Measurements from ENCODE around the gene HAUS8.
"Not testable (repeated sequence)": the region's sequence is repeated elsewhere in the genome, so short reads cannot be mapped to it uniquely, and the experiment has no call there.

The HAUS8 gene

GRCh38 chr19:17025361-17025760 lies 49.9 kb downstream of the HAUS8 start:
- H3K36me3 ChIP-seq (ENCODE audit: control insufficient read depth, low read depth, low read length): no peaks in the 10 kb centered on the region
- H3K27ac ChIP-seq (ENCODE audit: low read length): no peak overlapping the region
- peaks cover 5% of the 10 kb centered on the region for H3K9me3 ChIP-seq (ENCODE audit: control insufficient read depth, low read depth, low read length)
- peak overlapping the region; percentile 83 for H3K4me3 ChIP-seq (ENCODE audit: low read length)
- H3K4me1 ChIP-seq (ENCODE audit: control insufficient read depth, low read depth, low read length): peaks cover 6% of the 10 kb centered on the region
- H3K9ac ChIP-seq (ENCODE audit: low read length): no peak overlapping the region
- peaks cover 19% of the 10 kb centered on the region for H3K27me3 ChIP-seq (ENCODE audit: control insufficient read depth, insufficient read depth, low read length)

GRCh38 chr19:17024941-17025340 lies 50.3 kb downstream of the HAUS8 start:
- H3K4me1 ChIP-seq (ENCODE audit: control insufficient read depth, low read depth, low read length); H3K9ac ChIP-seq (ENCODE audit: low read length); H3K4me3 ChIP-seq (ENCODE audit: low read length); H3K36me3 ChIP-seq (ENCODE audit: control insufficient read depth, low read depth, low read length); H3K9me3 ChIP-seq (ENCODE audit: control insufficient read depth, low read depth, low read length); H3K27ac ChIP-seq (ENCODE audit: low read length): not testable (repeated sequence)
- H3K27me3 ChIP-seq (ENCODE audit: control insufficient read depth, insufficient read depth, low read length): peaks cover 19% of the 10 kb centered on the region

- H3K4me3 ChIP-seq (ENCODE audit: low read length): no peak overlapping the region
- peaks cover 6% of the 10 kb centered on the region for H3K4me1 ChIP-seq (ENCODE audit: control insufficient read depth, low read depth, low read length)
These were observed 51.4 kb downstream of the HAUS8 start for GRCh38 chr19:17023805-17024204.

DNA sequence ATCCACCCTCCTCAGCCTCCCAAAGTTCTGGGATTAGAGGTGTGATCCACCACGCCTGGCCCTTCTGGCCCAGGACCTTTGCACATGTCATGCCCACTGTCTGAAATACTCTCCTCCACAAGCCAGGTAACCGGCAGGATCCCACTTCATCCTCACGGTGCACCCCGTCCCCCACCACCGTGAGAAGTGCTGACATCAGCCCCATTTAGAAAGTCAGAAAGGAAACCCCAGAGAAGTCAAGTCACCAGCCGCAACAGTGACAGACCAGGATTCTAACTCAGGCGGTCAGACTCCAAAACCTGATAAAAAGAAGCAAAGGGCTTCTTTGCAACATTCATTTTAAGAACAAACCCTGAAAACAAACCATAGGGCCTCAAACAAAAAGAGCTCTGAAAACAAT lies 52.5 kb downstream of the HAUS8 start:
- H3K4me3 ChIP-seq (ENCODE audit: low read length): no peak overlapping the region
- peaks cover 19% of the 10 kb centered on the region for H3K27me3 ChIP-seq (ENCODE audit: control insufficient read depth, insufficient read depth, low read length)
- no peak overlapping the region for H3K27ac ChIP-seq (ENCODE audit: low read length)
- no peak overlapping the region for H3K9ac ChIP-seq (ENCODE audit: low read length)
- peaks cover 5% of the 10 kb centered on the region for H3K9me3 ChIP-seq (ENCODE audit: control insufficient read depth, low read depth, low read length)
- H3K36me3 ChIP-seq (ENCODE audit: control insufficient read depth, low read depth, low read length): no peaks in the 10 kb centered on the region
- H3K4me1 ChIP-seq (ENCODE audit: control insufficient read depth, low read depth, low read length): peaks cover 6% of the 10 kb centered on the region

More at GRCh38 chr19:17023805-17024204, 51.4 kb downstream of the HAUS8 start:
- peaks cover 5% of the 10 kb centered on the region for H3K9me3 ChIP-seq (ENCODE audit: control insufficient read depth, low read depth, low read length)
- H3K27me3 ChIP-seq (ENCODE audit: control insufficient read depth, insufficient read depth, low read length): peaks cover 19% of the 10 kb centered on the region
- H3K9ac ChIP-seq (ENCODE audit: low read length): no peak overlapping the region
- H3K27ac ChIP-seq (ENCODE audit: low read length): no peak overlapping the region
- no peaks in the 10 kb centered on the region for H3K36me3 ChIP-seq (ENCODE audit: control insufficient read depth, low read depth, low read length)

GRCh38 chr19:17021793-17022590 lies 53.3 kb downstream of the HAUS8 start:
- H3K4me1 ChIP-seq (ENCODE audit: control insufficient read depth, low read depth, low read length): peaks cover 6% of the 10 kb centered on the region
- H3K9ac ChIP-seq (ENCODE audit: low read length): no peak overlapping the region
- no peak overlapping the region for H3K27ac ChIP-seq (ENCODE audit: low read length)
- no peaks in the 10 kb centered on the region for H3K36me3 ChIP-seq (ENCODE audit: control insufficient read depth, low read depth, low read length)
- no peak overlapping the region for H3K4me3 ChIP-seq (ENCODE audit: low read length)
- H3K27me3 ChIP-seq (ENCODE audit: control insufficient read depth, insufficient read depth, low read length): peaks cover 19% of the 10 kb centered on the region
- peaks cover 5% of the 10 kb centered on the region for H3K9me3 ChIP-seq (ENCODE audit: control insufficient read depth, low read depth, low read length)

- Histone ChIP-seq H3K27ac (ENCODE audit: low read length) (no peak overlapping the region), H3K9me3 (ENCODE audit: control insufficient read depth, low read depth, low read length) (peaks cover 5% of the 10 kb centered on the region), H3K4me1 (ENCODE audit: control insufficient read depth, low read depth, low read length) (peaks cover 6% of the 10 kb centered on the region), H3K4me3 (ENCODE audit: low read length) (no peak overlapping the region), H3K9ac (ENCODE audit: low read length) (no peak overlapping the region), H3K36me3 (ENCODE audit: control insufficient read depth, low read depth, low read length) (no peaks in the 10 kb centered on the region), H3K27me3 (ENCODE audit: control insufficient read depth, insufficient read depth, low read length) (peaks cover 19% of the 10 kb centered on the region)
These were observed 53.9 kb downstream of the HAUS8 start for GRCh38 chr19:17021328-17021727.

- H3K36me3 ChIP-seq (ENCODE audit: control insufficient read depth, low read depth, low read length): no peaks in the 10 kb centered on the region
- H3K9me3 ChIP-seq (ENCODE audit: control insufficient read depth, low read depth, low read length): peaks cover 5% of the 10 kb centered on the region
- no peak overlapping the region for H3K27ac ChIP-seq (ENCODE audit: low read length)
- H3K4me3 ChIP-seq (ENCODE audit: low read length): no peak overlapping the region
- H3K9ac ChIP-seq (ENCODE audit: low read length): no peak overlapping the region
- H3K27me3 ChIP-seq (ENCODE audit: control insufficient read depth, insufficient read depth, low read length): peaks cover 15% of the 10 kb centered on the region
- H3K4me1 ChIP-seq (ENCODE audit: control insufficient read depth, low read depth, low read length): peaks cover 5% of the 10 kb centered on the region
These were observed 54.4 kb downstream of the HAUS8 start for GRCh38 chr19:17020823-17021222.

- Histone ChIP-seq H3K4me3 (ENCODE audit: low read length) (no peak overlapping the region), H3K36me3 (ENCODE audit: control insufficient read depth, low read depth, low read length) (no peaks in the 10 kb centered on the region), H3K4me1 (ENCODE audit: control insufficient read depth, low read depth, low read length) (peaks cover under 1% of the 10 kb centered on the region), H3K27me3 (ENCODE audit: control insufficient read depth, insufficient read depth, low read length) (peaks cover 10% of the 10 kb centered on the region), H3K27ac (ENCODE audit: low read length) (no peak overlapping the region), H3K9me3 (ENCODE audit: control insufficient read depth, low read depth, low read length) (peaks cover 5% of the 10 kb centered on the region), H3K9ac (ENCODE audit: low read length) (no peak overlapping the region)
These were observed 54.9 kb downstream of the HAUS8 start for GRCh38 chr19:17020385-17020784.

DNA sequence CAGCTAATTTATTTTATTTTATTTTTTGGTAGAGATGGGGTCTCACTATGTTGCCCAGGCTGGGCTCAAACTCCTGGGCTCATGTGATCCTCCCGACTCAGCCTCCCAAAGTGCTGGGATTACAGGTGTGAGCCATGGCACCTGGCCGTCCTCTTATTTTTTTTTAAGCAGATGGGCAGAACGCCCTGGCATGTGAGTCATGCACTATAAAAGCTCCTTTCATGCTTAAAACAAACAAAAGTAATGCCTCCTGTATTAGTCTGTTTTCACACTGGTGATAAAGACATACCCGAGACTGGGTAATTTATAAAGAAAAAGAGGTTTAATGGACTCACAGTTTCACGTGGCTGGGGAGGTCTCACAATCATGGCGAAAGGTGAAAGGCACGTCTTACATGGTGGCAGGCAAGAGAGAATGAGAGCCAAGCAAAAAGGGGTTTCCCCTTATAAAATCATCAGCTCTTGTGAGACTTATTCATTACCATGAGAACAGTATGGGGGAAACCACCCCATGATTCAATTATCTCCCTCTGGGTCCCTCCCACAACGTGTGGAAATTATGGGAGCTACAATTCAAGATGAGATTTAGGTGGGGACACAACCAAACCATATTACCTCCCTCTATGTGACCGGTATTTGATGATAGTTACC lies 60.9 kb downstream of the HAUS8 start:
- H3K9me3 ChIP-seq (ENCODE audit: control insufficient read depth, low read depth, low read length); H3K36me3 ChIP-seq (ENCODE audit: control insufficient read depth, low read depth, low read length); H3K9ac ChIP-seq (ENCODE audit: low read length); H3K4me3 ChIP-seq (ENCODE audit: low read length); H3K27me3 ChIP-seq (ENCODE audit: control insufficient read depth, insufficient read depth, low read length); H3K27ac ChIP-seq (ENCODE audit: low read length); H3K4me1 ChIP-seq (ENCODE audit: control insufficient read depth, low read depth, low read length): not testable (repeated sequence)

GRCh38 chr19:17011485-17011884 lies 63.8 kb downstream of the HAUS8 start:
- Histone ChIP-seq H3K9me3 (ENCODE audit: control insufficient read depth, low read depth, low read length) (no peaks in the 10 kb centered on the region), H3K27ac (ENCODE audit: low read length) (no peak overlapping the region), H3K27me3 (ENCODE audit: control insufficient read depth, insufficient read depth, low read length) (no peaks in the 10 kb centered on the region), H3K4me1 (ENCODE audit: control insufficient read depth, low read depth, low read length) (no peaks in the 10 kb centered on the region), H3K4me3 (ENCODE audit: low read length) (no peak overlapping the region), H3K9ac (ENCODE audit: low read length) (no peak overlapping the region), H3K36me3 (ENCODE audit: control insufficient read depth, low read depth, low read length) (no peaks in the 10 kb centered on the region)

- Histone ChIP-seq H3K4me1 (ENCODE audit: control insufficient read depth, low read depth, low read length) (peaks cover 4% of the 10 kb centered on the region), H3K9ac (ENCODE audit: low read length) (no peak overlapping the region), H3K9me3 (ENCODE audit: control insufficient read depth, low read depth, low read length) (no peaks in the 10 kb centered on the region), H3K27me3 (ENCODE audit: control insufficient read depth, insufficient read depth, low read length) (no peaks in the 10 kb centered on the region), H3K36me3 (ENCODE audit: control insufficient read depth, low read depth, low read length) (no peaks in the 10 kb centered on the region), H3K4me3 (ENCODE audit: low read length) (no peak overlapping the region), H3K27ac (ENCODE audit: low read length) (no peak overlapping the region)
These were observed 68.7 kb downstream of the HAUS8 start for GRCh38 chr19:17006579-17006978.

- Histone ChIP-seq H3K36me3 (ENCODE audit: control insufficient read depth, low read depth, low read length) (no peaks in the 10 kb centered on the region), H3K27me3 (ENCODE audit: control insufficient read depth, insufficient read depth, low read length) (no peaks in the 10 kb centered on the region), H3K4me1 (ENCODE audit: control insufficient read depth, low read depth, low read length) (peaks cover 4% of the 10 kb centered on the region), H3K9me3 (ENCODE audit: control insufficient read depth, low read depth, low read length) (no peaks in the 10 kb centered on the region), H3K27ac (ENCODE audit: low read length) (no peak overlapping the region), H3K9ac (ENCODE audit: low read length) (no peak overlapping the region), H3K4me3 (ENCODE audit: low read length) (no peak overlapping the region)
These were observed 70.3 kb downstream of the HAUS8 start for GRCh38 chr19:17005000-17005399.
